H1 (cell line): ENCODE measurements around the gene HSPA1A. TPM values are rescaled to one million over a fixed set of nuclear protein-coding genes. Genes with fewer than 3 reads are reported as not detected.

ENCODE experiments used
- CTCF ChIA-PET: fragments of 300-600 bp; sonication (Branson Sonifier 250); formaldehyde crosslinking; loops from one replicate; lab custom pipeline; 2021; ENCODE audit not compliant: partially characterized antibody; lab: Charles Lee
- POLR2A ChIA-PET: fragments of 300-600 bp; sonication (Branson Sonifier 250); formaldehyde crosslinking; loops from one replicate; lab custom pipeline; 2021; ENCODE audit warnings: inconsistent platforms; ENCODE audit not compliant: partially characterized antibody; lab: Charles Lee
- DNase-seq, 2 experiments: peaks; one replicate each; pipeline versions ENCODE4 v3.0.0 to v3.0.0-alpha.2; 2010 to 2022; ENCODE audit warnings: low spot score in 2 of 2, low read depth in 1 of 2, mixed read lengths in 1 of 2
- FAIRE-seq: peaks from 2 replicates; lab custom pipeline; 2011; peaks lifted over from hg19 to GRCh38; lab: Jason Lieb, UNC
- H2AFZ ChIP-seq: 2 replicates; pipeline ENCODE4 v1.8.1; 2012; ENCODE audit warnings: low read length, inconsistent platforms
- H2AK5ac ChIP-seq: 2 replicates; pipeline ENCODE4 v1.6.1; 2013; ENCODE audit warnings: low read depth, low read length
- H2BK120ac ChIP-seq: replicated peaks from 2 replicates; pipeline ENCODE3; 2013; ENCODE audit warnings: low read depth, low read length, inconsistent platforms
- H2BK12ac ChIP-seq: 2 replicates; pipeline ENCODE4 v1.6.1; 2013; ENCODE audit warnings: low read depth, low read length
- H2BK15ac ChIP-seq: 2 replicates; pipeline ENCODE4 v1.6.1; 2013; ENCODE audit warnings: low read length
- H2BK20ac ChIP-seq: 2 replicates; pipeline ENCODE4 v1.6.1; 2013; ENCODE audit warnings: low read length
- H2BK5ac ChIP-seq: 2 replicates; pipeline ENCODE4 v1.6.1; 2013; ENCODE audit warnings: low read depth, low read length
- H3K14ac ChIP-seq: 2 replicates; pipeline ENCODE4 v1.6.1; 2013; ENCODE audit warnings: inconsistent platforms; ENCODE audit not compliant: insufficient read length
- H3K18ac ChIP-seq: 2 replicates; pipeline ENCODE4 v1.6.1; 2013; ENCODE audit warnings: low read length; ENCODE audit errors: extremely low read depth
- H3K23ac ChIP-seq: 2 replicates; pipeline ENCODE4 v1.6.1; 2013; ENCODE audit warnings: inconsistent platforms; ENCODE audit not compliant: insufficient read length
- H3K23me2 ChIP-seq: 2 replicates; pipeline ENCODE4 v1.6.1; 2013; ENCODE audit warnings: low read depth, low read length
- H3K27ac ChIP-seq: 2 replicates; pipeline ENCODE4 v1.6.1; 2011; ENCODE audit warnings: low read depth, low read length, inconsistent platforms
- H3K27me3 ChIP-seq, 4 experiments: replicated peaks in 1 of 4; 1 replicate in 1 of 4; 2 replicates in 3 of 4; pipeline versions ENCODE4 v1.6.1 to v1.8.1; 2011 to 2013; ENCODE audit warnings: low read length in 3 of 4, mild to moderate bottlenecking in 3 of 4, inconsistent platforms in 2 of 4, mixed read lengths in 2 of 4, moderate library complexity in 1 of 4; ENCODE audit not compliant: control insufficient read depth in 3 of 4, insufficient read depth in 3 of 4; ENCODE audit errors: extremely low read depth in 1 of 4
- H3K36me3 ChIP-seq, 4 experiments: 2 replicates each; pipeline versions ENCODE4 v1.6.1 to v1.8.1; 2011 to 2013; ENCODE audit warnings: mild to moderate bottlenecking in 4 of 4, low read length in 3 of 4, moderate library complexity in 2 of 4, control low read depth in 1 of 4, inconsistent platforms in 1 of 4; ENCODE audit not compliant: insufficient read depth in 4 of 4, control insufficient read depth in 2 of 4
- H3K4ac ChIP-seq: replicated peaks from 2 replicates; pipeline ENCODE3; 2013; ENCODE audit warnings: low read length, low read depth, mixed read lengths, inconsistent platforms; ENCODE audit not compliant: insufficient read length
- H3K4me1 ChIP-seq, 4 experiments: replicated peaks in 1 of 4; 1 replicate in 1 of 4; 2 replicates in 3 of 4; pipeline versions ENCODE4 v1.6.1 to v1.8.1; 2011 to 2013; ENCODE audit warnings: low read length in 3 of 4, inconsistent platforms in 2 of 4, mixed read lengths in 1 of 4; ENCODE audit not compliant: insufficient read depth in 4 of 4, control insufficient read depth in 3 of 4
- H3K4me2 ChIP-seq, 2 experiments: 2 replicates each; pipeline versions ENCODE4 v1.6.1 to v1.8.1; 2011 to 2013; ENCODE audit warnings: low read depth in 2 of 2, low read length in 2 of 2, control low read depth in 1 of 2, inconsistent platforms in 1 of 2, mild to moderate bottlenecking in 1 of 2; ENCODE audit not compliant: insufficient read depth in 1 of 2
- H3K4me3 ChIP-seq, 4 experiments: fragments of 200-600, 300-600 bp in 1 of 4; sonication (generic), shearing (Covaris generic), sonication (Bioruptor Twin) in 1 of 4; 2 replicates each; pipeline versions ENCODE4 v1.5.1 to v1.8.1; 2011 to 2016; ENCODE audit warnings: low read length in 4 of 4, low read depth in 3 of 4, control low read depth in 2 of 4, inconsistent platforms in 2 of 4, mild to moderate bottlenecking in 2 of 4, mixed read lengths in 1 of 4, moderate library complexity in 1 of 4; ENCODE audit not compliant: insufficient read depth in 2 of 4; ENCODE audit errors: extremely low read depth in 1 of 4
- H3K56ac ChIP-seq: replicated peaks from 2 replicates; pipeline ENCODE3; 2013; ENCODE audit warnings: low read depth, mild to moderate bottlenecking, mixed read lengths, low read length, inconsistent platforms; ENCODE audit not compliant: insufficient read length
- H3K79me1 ChIP-seq: 2 replicates; pipeline ENCODE4 v1.6.1; 2013; ENCODE audit warnings: low read depth, low read length, control low read depth
- H3K79me2 ChIP-seq, 2 experiments: 2 replicates each; pipeline versions ENCODE4 v1.6.1 to v1.8.1; 2012 to 2013; ENCODE audit warnings: low read length in 2 of 2, mild to moderate bottlenecking in 2 of 2, inconsistent platforms in 1 of 2; ENCODE audit not compliant: insufficient read depth in 2 of 2, control insufficient read depth in 1 of 2
- H3K9ac ChIP-seq, 4 experiments: replicated peaks in 1 of 4; 1 replicate in 1 of 4; 2 replicates in 3 of 4; pipeline versions ENCODE4 v1.6.1 to v1.8.1; 2011 to 2013; ENCODE audit warnings: low read depth in 3 of 4, low read length in 3 of 4, control low read depth in 2 of 4, mild to moderate bottlenecking in 2 of 4, moderate library complexity in 2 of 4, inconsistent platforms in 1 of 4; ENCODE audit errors: extremely low read depth in 1 of 4
- H3K9me3 ChIP-seq, 2 experiments: 2 replicates each; pipeline versions ENCODE4 v1.6.1 to v1.8.1; 2012 to 2013; ENCODE audit warnings: mild to moderate bottlenecking in 2 of 2, moderate library complexity in 2 of 2, control low read depth in 1 of 2, inconsistent platforms in 1 of 2, low read depth in 1 of 2, low read length in 1 of 2, mixed read lengths in 1 of 2; ENCODE audit not compliant: insufficient read depth in 2 of 2
- H4K20me1 ChIP-seq, 2 experiments: replicated peaks in 1 of 2; 2 replicates each; pipeline versions ENCODE3 to v1.8.1; 2011 to 2013; ENCODE audit warnings: inconsistent platforms in 2 of 2, low read length in 2 of 2, mild to moderate bottlenecking in 1 of 2; ENCODE audit not compliant: insufficient read depth in 2 of 2, control insufficient read depth in 1 of 2
- H4K5ac ChIP-seq: 2 replicates; pipeline ENCODE4 v1.6.1; 2013; ENCODE audit warnings: low read length, low read depth, mixed read lengths, inconsistent platforms; ENCODE audit not compliant: insufficient read length
- H4K8ac ChIP-seq: 2 replicates; pipeline ENCODE4 v1.8.0; 2013; ENCODE audit warnings: mild to moderate bottlenecking, moderate library complexity, low read length, inconsistent platforms; ENCODE audit not compliant: insufficient read depth; ENCODE audit errors: extremely low read depth
- H4K91ac ChIP-seq: replicated peaks from 2 replicates; pipeline ENCODE3; 2013; ENCODE audit warnings: low read length, mixed read lengths, inconsistent platforms; ENCODE audit not compliant: insufficient read length
- BCL11A ChIP-seq, 2 experiments: IDR thresholded peaks; one replicate each; pipeline ENCODE4 v1.6.1; 2011; ENCODE audit warnings: low read depth in 2 of 2, low read length in 2 of 2, mild to moderate bottlenecking in 2 of 2
- CHD1 ChIP-seq: IDR thresholded peaks from 2 replicates; pipeline ENCODE4 v1.6.1; 2012; ENCODE audit warnings: low read depth, low read length, improper control_type of control experiment
- CHD2 ChIP-seq: IDR thresholded peaks from 2 replicates; pipeline ENCODE4 v1.6.1; 2012; ENCODE audit warnings: low read length, improper control_type of control experiment
- EZH2 ChIP-seq: fragments of 200-600 bp; sonication (generic); IDR thresholded peaks from 2 replicates; pipeline ENCODE4 v1.7.1; 2012; ENCODE audit warnings: low read depth, mild to moderate bottlenecking, moderate library complexity, low read length, inconsistent platforms; ENCODE audit not compliant: severe bottlenecking
- JUND ChIP-seq: IDR thresholded peaks from 2 replicates; pipeline ENCODE4 v1.6.1; 2011; ENCODE audit warnings: mild to moderate bottlenecking, improper control_type of control experiment, low read length
- RNF2 ChIP-seq: fragments of 200-900, 300-1000 bp; sonication (generic); IDR thresholded peaks from 2 replicates; pipeline ENCODE4 v1.7.1; 2016; ENCODE audit warnings: borderline replicate concordance, low read depth, mild to moderate bottlenecking, antibody characterized with exemption, low read length; ENCODE audit not compliant: poor library complexity, severe bottlenecking; ENCODE audit errors: missing control alignments
- SP2 ChIP-seq: IDR thresholded peaks from 2 replicates; pipeline ENCODE4 v1.6.1; 2012; ENCODE audit warnings: mild to moderate bottlenecking, low read length, inconsistent platforms
- SP4 ChIP-seq: IDR thresholded peaks from 2 replicates; pipeline ENCODE4 v1.6.1; 2012; ENCODE audit warnings: low read length, inconsistent platforms
- SRF ChIP-seq: IDR thresholded peaks from 2 replicates; pipeline ENCODE4 v1.6.1; 2011; ENCODE audit warnings: mild to moderate bottlenecking, low read depth, low read length, moderate library complexity
- TCF12 ChIP-seq: IDR thresholded peaks from 2 replicates; pipeline ENCODE4 v1.6.1; 2011; ENCODE audit warnings: low read depth, mild to moderate bottlenecking, low read length
- TEAD4 ChIP-seq: IDR thresholded peaks from 2 replicates; pipeline ENCODE4 v1.6.1; 2012; ENCODE audit warnings: low read depth, low read length, inconsistent platforms, mixed read lengths
- USF2 ChIP-seq: IDR thresholded peaks from 2 replicates; pipeline ENCODE4 v1.6.1; 2011; ENCODE audit warnings: low read length, improper control_type of control experiment
- ZNF274 ChIP-seq: IDR thresholded peaks from 2 replicates; pipeline ENCODE4 v1.7.0; 2012; ENCODE audit warnings: low read length, borderline replicate concordance; ENCODE audit errors: extremely low read depth
- WGBS, 2 experiments: shearing (Covaris generic) in 1 of 2; methylation state at CpG; one replicate each; pipeline versions ENCODE4 v1.1.6 to v1.1.7; 2013 to 2015; ENCODE audit warnings: low lambda C conversion rate in 2 of 2, mixed read lengths in 2 of 2, inconsistent platforms in 1 of 2, low coverage in 1 of 2, missing lambda C conversion rate in 1 of 2; ENCODE audit not compliant: insufficient replicate concordance in 2 of 2, insufficient coverage in 1 of 2, insufficient read length in 1 of 2; ENCODE audit errors: extremely low coverage in 1 of 2, missing lambda C conversion rate in 1 of 2; 5-methylcytosine and 5-hydroxymethylcytosine counted together
- polyA plus RNA-seq, 7 experiments: library from polyadenylated mRNA; depleted of rRNA in 3 of 7; stranded (reverse) in 5 of 7; unstranded in 2 of 7; fragments of >200 nt in 5 of 7; fragments of 200-250 nt in 2 of 7; gene quantifications; 1 replicate in 5 of 7; 2 replicates in 1 of 7; 4 replicates in 1 of 7; pipeline versions ENCODE4 v1.2.1 to v1.2.3, GENCODE V29; 2011 to 2013; ENCODE audit warnings: missing spikeins in 2 of 7, mixed read lengths in 2 of 7
- total RNA-seq: library from RNA; stranded (reverse); fragmentation: NEBNext Ultra II Directional; extraction: Animal tissue kit (Norgen Biotek cat#: 25700); gene quantifications from 2 replicates; pipeline ENCODE4 v1.2.1, GENCODE V29; 2021

The HSPA1A gene
- total and polyA plus RNA-seq, 2 of the 8 experiments (the other 6 are each of a cell fraction or from before 2014, with no cell fraction given): 40.7 to 54.0 TPM

- no peak for DNase-seq
- Histone ChIP-seq H2BK15ac (no peak overlapping the region), H3K4me3 (no peak overlapping the region), H3K14ac (no peak overlapping the region), H3K4me1 (peaks cover 0 to 2% (median under 1%) of the 10 kb centered on the region in 4 experiments; a peak in 3 of 7 replicates), H4K8ac (no peak overlapping the region), H3K4me2 (no peak overlapping the region), H3K23me2 (peaks cover 5% of the 10 kb centered on the region; the same call in 1 of the 2 replicates), H3K27me3 (no peaks in the 10 kb centered on the region), H2BK12ac (no peak overlapping the region), H3K4ac (no peak overlapping the region), H3K79me1 (peaks cover 3% of the 10 kb centered on the region; the same call in 1 of the 2 replicates), H2AK5ac (no peak overlapping the region), H4K5ac (no peak overlapping the region), H2BK5ac (no peak overlapping the region), H3K79me2 (peaks cover 0 to 19% of the 10 kb centered on the region in 2 experiments; a peak in 2 of 4 replicates), H2AFZ (no peak overlapping the region), H3K23ac (no peak overlapping the region), H3K18ac (no peak overlapping the region), H3K9ac (no peak overlapping the region), H3K9me3 (no peaks in the 10 kb centered on the region), H4K20me1 (peaks cover 0 to 5% of the 10 kb centered on the region in 2 experiments), H3K36me3 (peaks cover 4 to 39% (median 10%) of the 10 kb centered on the region in 4 experiments; a peak in 5 of 8 replicates), H2BK20ac (no peak overlapping the region), H3K56ac (no peak overlapping the region), H4K91ac (no peak overlapping the region), H2BK120ac (no peak overlapping the region), H3K27ac (no peak overlapping the region)
- FAIRE-seq: no peak
- 82% methylated on average over 3 of the region's 3 CpGs; no CpG with 5 or more reads in 1 of the 2 experiments for WGBS, 2 experiments
- ChIA-PET POLR2A (interaction anchor here (0.7 to 10.3 kb wide), 8 partner anchors 9 to 126 kb away, joined by 3 to 85 read pairs (median 6); partner anchors contain the start of genes DDAH2, HSPA1B, MSH5 and VWA7), CTCF (interaction anchor here (0.8 to 15.6 kb wide), 25 partner anchors 8 to 160 kb away, joined by 3 to 228 read pairs (median 5); partner anchors contain the start of genes DDAH2, HSPA1B, LSM2 and MSH5)
- TF ChIP-seq SP4 (no peak), JUND (no peak), ZNF274 (no peak), TEAD4 (no peak), SRF (no peak), EZH2 (no peak), TCF12 (no peak), SP2 (no peak), USF2 (no peak), CHD2 (no peak), BCL11A (IDR thresholded peaks at IDR 0.05; ENCODE audit: low read depth in 2 of 2, low read length in 2 of 2) (no peak), RNF2 (no peak), CHD1 (no peak)
Observed at GRCh38 chr6:31792090-31792374, 23.3 kb upstream of the HSPA1A start.
